WERI-Rb-1 (cell line): ENCODE measurements around the gene CGNL1.

Source experiments
- DNase-seq: peaks from one replicate; pipeline ENCODE4 v3.0.0-alpha.2; 2020
- H3K27ac ChIP-seq: fragments of 250-450 bp; sonication (Bioruptor Pico); 2 replicates; pipeline ENCODE4 v1.5.1; 2020; ENCODE audit warnings: mild to moderate bottlenecking, moderate library complexity
- H3K27me3 ChIP-seq: fragments of 250-450 bp; sonication (Bioruptor Pico); 2 replicates; pipeline ENCODE4 v1.5.1; 2021; ENCODE audit warnings: mild to moderate bottlenecking, low read depth, moderate library complexity; ENCODE audit not compliant: insufficient read depth, severe bottlenecking
- H3K36me3 ChIP-seq: fragments of 250-450 bp; sonication (Bioruptor Pico); 2 replicates; pipeline ENCODE4 v1.5.1; 2020; ENCODE audit warnings: mild to moderate bottlenecking, moderate library complexity
- H3K4me3 ChIP-seq: 2 replicates; pipeline ENCODE4 v1.5.1; 2011; ENCODE audit warnings: low read depth, mild to moderate bottlenecking, control low read depth, low read length
- H3K9me3 ChIP-seq: fragments of 250-450 bp; sonication (Bioruptor Pico); 2 replicates; pipeline ENCODE4 v1.5.1; 2021; ENCODE audit warnings: mild to moderate bottlenecking, moderate library complexity; ENCODE audit not compliant: severe bottlenecking
- CTCF ChIP-seq: IDR thresholded peaks from 2 replicates; pipeline ENCODE4 v1.5.1; 2011; ENCODE audit warnings: low read depth, mild to moderate bottlenecking, control low read depth, inconsistent platforms, low read length

CGNL1 gene

DNA sequence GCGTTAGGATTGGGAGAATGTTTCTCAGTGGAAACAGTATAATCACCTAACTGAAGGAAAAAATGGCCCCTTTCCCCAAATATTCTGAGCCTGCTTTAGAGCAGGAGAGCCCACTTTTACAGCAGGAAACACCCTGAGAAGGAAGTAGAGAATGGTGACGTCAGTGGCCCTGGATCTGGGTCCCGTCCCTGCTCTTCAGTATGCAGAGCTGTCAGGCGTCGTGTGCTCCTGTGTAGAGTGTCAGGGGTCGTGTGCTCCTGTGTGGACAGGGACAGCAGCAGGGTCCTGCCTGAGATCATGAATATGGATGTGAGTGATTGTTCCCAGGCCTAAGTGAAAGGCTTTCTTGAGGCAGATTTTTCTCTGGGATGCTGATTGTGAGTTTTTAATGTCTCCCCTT is 45.2 kb downstream of the CGNL1 start:
- Histone ChIP-seq H3K9me3 (peaks cover 2% of the 10 kb centered on the region), H3K36me3 (no peaks in the 10 kb centered on the region), H3K27ac (no peak overlapping the region), H3K4me3 (no peak overlapping the region), H3K27me3 (no peaks in the 10 kb centered on the region)
- no peak for TF ChIP-seq CTCF
- DNase-seq = no peak

GRCh38 chr15:57422113-57422754 is 45.9 kb downstream of the CGNL1 start:
- no peak for TF ChIP-seq CTCF
- Histone ChIP-seq H3K27ac (no peak overlapping the region), H3K36me3 (no peaks in the 10 kb centered on the region), H3K27me3 (no peaks in the 10 kb centered on the region), H3K9me3 (peaks cover 2% of the 10 kb centered on the region), H3K4me3 (no peak overlapping the region)
- DNase-seq = no peak

DNA sequence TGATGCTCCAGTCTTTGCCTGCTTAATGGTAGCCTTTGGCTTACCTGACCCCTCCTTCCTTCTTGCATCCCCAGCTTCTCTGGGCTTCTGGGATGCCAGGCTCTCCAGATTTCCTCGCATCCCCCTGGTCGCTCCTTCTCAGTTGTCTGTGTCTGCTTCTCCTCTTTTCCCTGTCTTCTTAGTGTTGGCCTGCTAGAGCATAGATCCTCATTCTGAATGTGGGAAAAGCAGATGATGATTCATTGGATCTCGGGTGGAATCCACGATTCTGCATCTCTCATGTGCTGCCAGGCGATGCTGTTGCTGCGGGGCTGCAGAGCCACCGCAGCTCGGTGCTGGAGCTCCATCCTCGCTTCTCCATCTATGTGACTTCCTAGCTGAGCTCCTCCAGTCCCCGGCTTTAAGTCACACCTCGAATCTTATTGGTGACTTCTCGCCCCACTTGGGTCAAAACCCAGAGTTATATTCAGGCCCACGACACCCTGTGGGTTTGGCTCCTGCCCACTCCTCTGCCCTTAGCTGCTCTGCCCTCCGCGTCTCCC is 47.4 kb downstream of the CGNL1 start:
- no peak for TF ChIP-seq CTCF
- Histone ChIP-seq H3K27me3 (no peaks in the 10 kb centered on the region), H3K36me3 (no peaks in the 10 kb centered on the region), H3K27ac (no peak overlapping the region), H3K4me3 (no peak overlapping the region), H3K9me3 (peaks cover 2% of the 10 kb centered on the region)
- DNase-seq = no peak

- H3K27me3 ChIP-seq = no peaks in the 10 kb centered on the region
- no peak for TF ChIP-seq CTCF
- peaks cover 2% of the 10 kb centered on the region for H3K9me3 ChIP-seq
- no peak overlapping the region for H3K27ac ChIP-seq
- no peaks in the 10 kb centered on the region for H3K36me3 ChIP-seq
- no peak overlapping the region for H3K4me3 ChIP-seq
- DNase-seq = no peak
Observed at GRCh38 chr15:57424628-57425405, 48.5 kb downstream of the CGNL1 start.

- no peak overlapping the region for H3K4me3 ChIP-seq
- no peak overlapping the region for H3K27ac ChIP-seq
- no peak for DNase-seq
- H3K36me3 ChIP-seq = no peaks in the 10 kb centered on the region
- peaks cover 2% of the 10 kb centered on the region for H3K9me3 ChIP-seq
- TF ChIP-seq CTCF = no peak
- H3K27me3 ChIP-seq = no peaks in the 10 kb centered on the region
Observed at GRCh38 chr15:57425842-57426241, 49.5 kb downstream of the CGNL1 start.
